ENCODE results near the gene POLE2. TPM values are rescaled to one million over a fixed set of nuclear protein-coding genes. Genes with fewer than 3 reads are reported as not detected.

POLE2 gene
- total RNA-seq, 1 donor from 2014 or later: 0.98 TPM

DNA sequence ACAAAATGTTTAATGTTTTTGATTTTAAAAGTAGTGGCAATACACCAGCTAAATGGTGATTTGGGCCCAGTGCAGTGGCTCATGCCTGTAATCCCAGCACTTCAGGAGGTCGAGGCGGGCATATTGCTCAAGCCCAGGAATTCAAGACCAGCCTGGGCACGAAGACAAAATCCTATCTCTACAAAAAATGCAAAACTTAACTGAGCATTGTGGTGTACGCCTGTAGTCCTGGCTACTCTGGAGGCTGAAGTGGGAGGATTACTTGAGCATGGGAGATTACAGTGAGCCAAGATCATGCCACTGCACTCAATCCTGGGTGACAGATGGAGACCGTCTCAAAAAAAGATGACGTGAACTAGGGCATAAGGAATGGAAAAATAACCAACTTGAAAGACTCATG, 72.2 kb downstream of the POLE2 start:
- TF ChIP-seq, protein P1, sequence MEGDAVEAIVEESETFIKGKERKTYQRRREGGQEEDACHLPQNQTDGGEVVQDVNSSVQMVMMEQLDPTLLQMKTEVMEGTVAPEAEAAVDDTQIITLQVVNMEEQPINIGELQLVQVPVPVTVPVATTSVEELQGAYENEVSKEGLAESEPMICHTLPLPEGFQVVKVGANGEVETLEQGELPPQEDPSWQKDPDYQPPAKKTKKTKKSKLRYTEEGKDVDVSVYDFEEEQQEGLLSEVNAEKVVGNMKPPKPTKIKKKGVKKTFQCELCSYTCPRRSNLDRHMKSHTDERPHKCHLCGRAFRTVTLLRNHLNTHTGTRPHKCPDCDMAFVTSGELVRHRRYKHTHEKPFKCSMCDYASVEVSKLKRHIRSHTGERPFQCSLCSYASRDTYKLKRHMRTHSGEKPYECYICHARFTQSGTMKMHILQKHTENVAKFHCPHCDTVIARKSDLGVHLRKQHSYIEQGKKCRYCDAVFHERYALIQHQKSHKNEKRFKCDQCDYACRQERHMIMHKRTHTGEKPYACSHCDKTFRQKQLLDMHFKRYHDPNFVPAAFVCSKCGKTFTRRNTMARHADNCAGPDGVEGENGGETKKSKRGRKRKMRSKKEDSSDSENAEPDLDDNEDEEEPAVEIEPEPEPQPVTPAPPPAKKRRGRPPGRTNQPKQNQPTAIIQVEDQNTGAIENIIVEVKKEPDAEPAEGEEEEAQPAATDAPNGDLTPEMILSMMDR (IDR thresholded peaks at IDR 0.05): no peak
- peaks cover 9% of the 10 kb centered on the region for H3K4me1 ChIP-seq
- intact Hi-C loops (cut with DNase I): no loop called here
- DNase-seq: no peak
- no peaks in the 10 kb centered on the region for H3K9me3 ChIP-seq
- no peak overlapping the region for H3K27ac ChIP-seq
- H3K4me3 ChIP-seq: no peak overlapping the region
- H3K36me3 ChIP-seq: peaks cover 32% of the 10 kb centered on the region
- H3K27me3 ChIP-seq: no peaks in the 10 kb centered on the region
- ATAC-seq: no peak

DNA sequence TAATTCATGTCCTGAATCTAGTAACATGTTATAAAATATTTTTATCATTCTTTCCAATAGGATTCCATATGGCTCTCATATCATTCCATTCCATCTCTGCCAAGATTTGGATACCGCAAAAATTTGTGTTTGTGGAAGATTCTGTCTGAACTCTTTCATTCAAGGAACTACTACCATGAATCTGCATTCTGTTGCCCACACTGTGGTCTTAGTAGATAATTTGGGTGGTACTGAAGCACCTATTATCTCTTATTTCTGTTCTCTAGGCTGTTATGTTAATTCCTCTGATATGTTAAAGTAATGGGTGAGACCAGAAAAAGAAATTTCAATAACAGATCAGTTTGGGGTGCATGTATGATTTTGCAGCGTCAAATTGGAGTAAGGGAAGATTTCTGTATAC, 73.8 kb downstream of the POLE2 start:
- H3K4me3 ChIP-seq: no peak overlapping the region
- H3K9me3 ChIP-seq: no peaks in the 10 kb centered on the region
- ATAC-seq (no peak), DNase-seq (no peak)
- H3K27ac ChIP-seq: no peak overlapping the region
- peaks cover 32% of the 10 kb centered on the region for H3K36me3 ChIP-seq
- intact Hi-C loops (cut with DNase I): no loop called here
- peaks cover 5% of the 10 kb centered on the region for H3K4me1 ChIP-seq
- TF ChIP-seq, protein P1 (IDR thresholded peaks at IDR 0.05): no peak
- no peaks in the 10 kb centered on the region for H3K27me3 ChIP-seq

DNA sequence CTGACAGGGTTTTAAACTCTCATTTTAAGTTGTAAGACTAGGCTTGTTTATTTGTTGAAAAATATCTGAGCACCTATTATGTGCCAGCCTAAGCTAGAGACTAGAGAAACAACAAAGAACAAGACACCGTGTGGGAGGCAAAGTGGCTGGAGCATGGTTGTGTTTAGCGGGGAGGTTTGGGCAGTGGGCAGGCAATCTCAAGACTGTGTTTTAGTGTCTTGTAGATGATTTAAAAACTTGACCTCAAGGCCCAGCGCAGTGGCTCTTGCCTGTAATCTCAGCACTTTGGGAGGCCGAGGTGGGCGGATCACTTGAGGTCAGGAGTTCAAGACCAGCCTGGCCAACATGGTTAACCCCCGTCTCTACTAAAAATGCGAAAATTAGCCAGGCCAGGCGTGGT, 75.3 kb downstream of the POLE2 start:
- H3K9me3 ChIP-seq: no peaks in the 10 kb centered on the region
- H3K4me3 ChIP-seq: no peak overlapping the region
- H3K27ac ChIP-seq: no peak overlapping the region
- H3K36me3 ChIP-seq: peaks cover 22% of the 10 kb centered on the region
- TF ChIP-seq, protein P1 (IDR thresholded peaks at IDR 0.05): no peak
- ATAC-seq (no peak), DNase-seq (no peak)
- no peaks in the 10 kb centered on the region for H3K27me3 ChIP-seq
- intact Hi-C loops (cut with DNase I): no loop called here
- no peaks in the 10 kb centered on the region for H3K4me1 ChIP-seq

DNA sequence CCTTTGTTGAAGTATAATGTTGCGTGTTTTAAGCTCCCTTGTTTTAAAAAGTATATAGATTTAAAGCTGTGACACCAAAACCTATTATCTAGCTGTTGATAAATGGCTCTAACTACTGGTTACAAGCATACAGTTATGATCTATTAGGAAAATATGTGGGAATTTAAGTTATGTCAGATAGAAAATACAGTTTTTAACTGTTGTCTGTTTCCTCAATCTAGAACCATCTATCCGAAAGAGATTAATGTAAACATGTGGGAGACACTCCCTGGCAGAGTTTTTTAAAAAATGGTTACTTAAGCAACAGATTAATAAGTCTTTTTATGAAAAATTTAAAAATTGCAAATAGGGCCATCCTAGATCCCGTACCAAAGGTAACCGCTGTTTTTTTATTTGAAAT, 75.8 kb downstream of the POLE2 start:
- ATAC-seq (no peak), DNase-seq (no peak)
- Histone ChIP-seq H3K4me3 (no peak overlapping the region), H3K27me3 (no peaks in the 10 kb centered on the region), H3K4me1 (no peaks in the 10 kb centered on the region), H3K27ac (no peak overlapping the region), H3K36me3 (peaks cover 22% of the 10 kb centered on the region), H3K9me3 (no peaks in the 10 kb centered on the region)
- intact Hi-C loops (cut with DNase I): no loop called here
- TF ChIP-seq, protein P1 (IDR thresholded peaks at IDR 0.05): no peak

DNA sequence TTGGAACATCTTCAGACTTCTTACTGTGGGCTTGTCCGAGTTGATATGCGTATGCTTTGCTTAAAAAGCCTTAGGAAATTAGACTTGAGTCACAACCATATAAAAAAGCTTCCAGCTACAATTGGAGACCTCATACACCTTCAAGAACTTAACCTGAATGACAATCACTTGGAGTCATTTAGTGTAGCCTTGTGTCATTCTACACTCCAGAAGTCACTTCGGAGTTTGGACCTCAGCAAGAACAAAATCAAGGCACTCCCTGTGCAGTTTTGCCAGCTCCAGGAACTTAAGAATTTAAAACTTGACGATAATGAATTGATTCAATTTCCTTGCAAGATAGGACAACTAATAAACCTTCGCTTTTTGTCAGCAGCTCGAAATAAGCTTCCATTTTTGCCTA, 80.4 kb downstream of the POLE2 start:
- no peaks in the 10 kb centered on the region for H3K27me3 ChIP-seq
- intact Hi-C loops (cut with DNase I): no loop called here
- H3K36me3 ChIP-seq: peaks cover 9% of the 10 kb centered on the region
- no peak overlapping the region for H3K4me3 ChIP-seq
- no peaks in the 10 kb centered on the region for H3K4me1 ChIP-seq
- TF ChIP-seq, protein P1 (IDR thresholded peaks at IDR 0.05): no peak
- DNase-seq (no peak), ATAC-seq (no peak)
- H3K27ac ChIP-seq: no peak overlapping the region
- no peaks in the 10 kb centered on the region for H3K9me3 ChIP-seq
